Measurements from ENCODE around the gene ITIH5.

- TF ChIP-seq EP300 (conservative IDR thresholded peaks at IDR 0.05; ENCODE audit: poor library complexity, severe bottlenecking) (no peak), TAF1 (IDR thresholded peaks at IDR 0.05; ENCODE audit: low read depth) (no peak)
Measured at GRCh38 chr10:7666253-7667023, at the start of gene ITIH5.
